GM12872 (cell line): Measurements from ENCODE around the gene ATG10.

Experiments
- CTCF ChIP-seq: IDR thresholded peaks from 3 replicates; pipeline ENCODE4 v1.5.1; 2011; ENCODE audit warnings: low read depth, mild to moderate bottlenecking, low read length, moderate library complexity; ENCODE audit not compliant: insufficient read depth

ATG10 gene

GRCh38 chr5:82259172-82259800, 287.5 kb downstream of the ATG10 start:
- TF ChIP-seq CTCF = peak; percentile 42; the same call in 1 of the 3 replicates

GRCh38 chr5:82265047-82265446, 293.2 kb downstream of the ATG10 start:
- no peak for TF ChIP-seq CTCF

- no peak for TF ChIP-seq CTCF
These were observed 302.8 kb downstream of the ATG10 start for GRCh38 chr5:82274343-82275211.

- TF ChIP-seq CTCF = no peak
These were observed 303.4 kb downstream of the ATG10 start for GRCh38 chr5:82275216-82275664.

- no peak for TF ChIP-seq CTCF
These were observed 305.2 kb downstream of the ATG10 start for GRCh38 chr5:82276800-82277612.

- TF ChIP-seq CTCF = no peak
These were observed 305.8 kb downstream of the ATG10 start for GRCh38 chr5:82277613-82277986.
